ENCODE data around the gene EXOC4. TPM values are rescaled to one million over a fixed set of nuclear protein-coding genes. Genes with fewer than 3 reads are reported as not detected.

Gene EXOC4
- total RNA-seq, 4 donors from 2014 or later = 59.2 to 88.7 (median 71.6) TPM

- no peak for DNase-seq (ENCODE audit: low spot score)
- no peak for TF ChIP-seq CTCF (IDR thresholded peaks at IDR 0.05)
- ATAC-seq (ENCODE audit: low FRiP score) = no peak
These were observed 658.8 kb downstream of the EXOC4 start for GRCh38 chr7:133911724-133912123.

- TF ChIP-seq CTCF (IDR thresholded peaks at IDR 0.05) = no peak
- ATAC-seq (ENCODE audit: low FRiP score) (no peak), DNase-seq (ENCODE audit: low spot score) (no peak)
These were observed 660.2 kb downstream of the EXOC4 start for GRCh38 chr7:133912916-133913697.

- no peak for DNase-seq (ENCODE audit: low spot score)
- TF ChIP-seq CTCF (IDR thresholded peaks at IDR 0.05) = no peak
- no peak for ATAC-seq (ENCODE audit: low FRiP score)
These were observed 663.7 kb downstream of the EXOC4 start for GRCh38 chr7:133916621-133917020.

DNA sequence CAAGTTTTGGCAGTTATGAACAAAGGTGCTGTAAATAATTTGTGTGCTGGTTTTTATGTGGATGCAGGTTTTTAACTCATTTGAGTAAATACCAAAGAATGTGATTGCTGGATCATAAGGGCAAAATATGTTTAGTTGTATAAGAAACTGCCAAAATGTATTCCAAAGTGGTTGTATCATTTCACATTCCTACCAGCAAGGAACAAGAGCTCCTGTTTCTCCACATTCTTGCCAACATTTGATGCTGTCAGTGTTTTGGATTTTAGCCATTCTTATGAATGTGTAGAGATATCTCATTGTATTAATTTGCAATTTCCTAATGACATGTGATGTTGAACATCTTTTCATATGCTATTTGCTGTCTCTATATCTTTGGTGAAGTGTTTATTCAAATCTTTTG lies 666.9 kb downstream of the EXOC4 start:
- no peak for TF ChIP-seq CTCF (IDR thresholded peaks at IDR 0.05)
- DNase-seq (ENCODE audit: low spot score) = no peak
- no peak for ATAC-seq (ENCODE audit: low FRiP score)

- TF ChIP-seq CTCF (IDR thresholded peaks at IDR 0.05) = no peak
- ATAC-seq (ENCODE audit: low FRiP score) = no peak
- no peak for DNase-seq (ENCODE audit: low spot score)
These were observed 668.8 kb downstream of the EXOC4 start for GRCh38 chr7:133921635-133922182.

DNA sequence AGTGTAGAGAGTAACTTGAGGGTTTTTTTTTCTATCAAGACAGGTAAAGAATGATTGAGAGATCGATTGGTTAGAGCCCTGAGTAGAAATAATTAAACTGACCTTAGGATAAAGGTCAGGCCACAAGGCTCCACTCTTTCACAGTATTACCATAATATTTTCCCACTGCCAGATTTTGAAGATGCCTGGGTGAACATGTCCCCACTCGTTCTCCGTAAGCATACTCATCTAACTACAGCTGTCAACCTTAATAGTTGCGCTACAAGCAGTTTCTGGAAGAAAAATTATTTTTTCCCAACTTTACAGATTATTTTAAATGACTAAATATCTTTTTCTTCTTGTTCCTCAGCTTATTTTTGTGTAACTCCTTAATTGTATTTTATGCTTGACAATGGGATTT lies 671.1 kb downstream of the EXOC4 start:
- TF ChIP-seq CTCF (IDR thresholded peaks at IDR 0.05) = no peak
- no peak for ATAC-seq (ENCODE audit: low FRiP score)
- DNase-seq (ENCODE audit: low spot score) = no peak

- ATAC-seq (ENCODE audit: low FRiP score) (no peak), DNase-seq (ENCODE audit: low spot score) (no peak)
- TF ChIP-seq CTCF (IDR thresholded peaks at IDR 0.05) = no peak
These were observed 678.2 kb downstream of the EXOC4 start for GRCh38 chr7:133931053-133931452.

Measured in omental fat pad (tissue), 4 donors.